NCI-H187 (cell line): ENCODE results near the gene CUX1.

Experiments
- DNase-seq, 2 experiments: peaks; one replicate each; lab custom pipeline; 2025; lab: John Stamatoyannopoulos, UW

The CUX1 gene

DNA sequence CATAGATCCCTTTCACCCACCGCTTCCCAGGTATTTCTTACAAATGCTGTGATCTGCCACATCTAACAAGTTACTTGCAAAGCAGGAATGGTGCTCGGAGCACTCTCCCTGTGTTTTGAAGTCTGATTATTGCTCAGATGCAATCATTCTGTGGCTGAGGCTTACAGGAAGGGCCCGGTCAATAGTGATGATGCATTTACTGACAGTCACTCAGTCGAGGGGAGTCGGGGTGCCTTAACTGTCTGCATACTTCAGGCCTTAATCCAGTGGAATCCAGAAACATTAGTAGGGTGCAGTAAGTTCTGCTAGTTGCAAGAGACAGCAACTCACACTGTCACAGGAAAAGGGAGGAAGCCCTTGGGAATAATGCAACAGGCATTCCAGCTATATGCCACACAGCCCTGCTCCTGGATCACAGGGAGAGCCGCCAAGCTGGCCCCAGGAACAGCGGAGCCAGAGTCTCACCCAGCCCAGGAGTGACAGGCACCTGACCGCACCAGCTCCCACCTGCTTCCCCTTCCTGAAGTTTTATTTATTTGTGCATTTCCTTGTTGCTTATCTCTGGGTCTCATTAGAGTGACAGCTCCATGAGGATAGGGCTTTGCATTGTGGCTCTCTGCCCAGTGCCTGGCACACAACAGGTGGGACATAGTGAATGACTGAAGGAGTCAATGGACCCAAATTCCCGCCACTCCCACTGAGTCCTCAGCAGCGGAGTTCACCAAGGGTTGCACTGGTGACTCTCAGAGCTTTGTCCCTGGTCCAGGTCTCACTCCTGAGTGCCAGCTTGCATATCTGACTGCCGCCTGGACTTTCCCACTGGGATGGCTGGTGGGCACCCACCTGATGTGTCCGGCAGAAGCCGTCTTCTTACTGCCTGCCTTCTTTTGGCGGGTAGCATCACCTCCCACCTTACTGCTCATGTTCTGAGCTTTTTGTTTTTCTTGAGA, 256.8 kb downstream of the CUX1 start:
- no peak for DNase-seq

DNA sequence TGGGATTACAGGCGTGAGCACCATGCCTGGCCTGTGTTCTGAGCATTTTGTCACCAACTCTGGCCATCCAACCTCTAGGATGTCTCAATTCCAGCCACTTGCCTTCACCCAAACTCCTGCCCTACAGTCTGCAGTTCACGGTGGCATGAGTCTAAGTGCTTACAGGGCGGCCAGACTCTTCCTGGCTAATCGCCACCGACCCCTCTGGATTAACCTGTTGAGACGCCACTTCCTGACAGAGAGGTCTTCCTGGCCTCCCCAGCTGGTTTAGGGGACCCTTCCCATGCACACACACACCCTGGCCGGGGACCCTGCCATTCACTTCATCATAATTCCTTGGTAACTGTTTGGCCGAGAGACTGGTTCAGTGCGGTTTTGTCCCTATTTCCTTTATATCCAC, 257.7 kb downstream of the CUX1 start:
- DNase-seq: no peak

DNA sequence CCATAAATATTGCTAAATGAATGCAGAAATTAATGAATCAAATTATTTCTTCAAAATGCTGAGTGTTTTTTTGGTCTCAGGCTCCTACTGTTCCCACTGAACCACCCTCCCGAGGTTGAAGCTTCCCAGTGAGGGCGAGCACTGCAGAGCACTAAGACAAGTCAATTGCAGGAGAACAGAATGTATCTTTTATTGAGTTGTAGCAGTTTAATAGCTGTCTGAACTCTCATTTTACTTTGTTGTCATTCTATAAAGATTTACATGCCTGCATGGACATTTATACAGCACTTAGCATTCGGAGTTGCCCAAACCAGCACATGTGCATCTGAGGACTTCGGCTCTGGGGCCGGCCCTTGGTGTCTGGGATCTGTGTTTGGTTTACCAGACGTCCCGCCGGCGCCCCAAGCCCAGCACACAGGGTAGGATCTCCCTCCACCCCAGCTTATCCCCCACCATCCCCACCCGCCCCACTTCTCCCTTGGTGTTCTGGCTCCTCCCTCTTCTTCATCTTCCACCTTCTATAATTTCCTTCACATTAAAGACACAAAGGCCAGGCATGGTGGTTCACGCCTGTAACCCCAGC, 258.2 kb downstream of the CUX1 start:
- DNase-seq: no peak

GRCh38 chr7:102077081-102077480, 259.7 kb downstream of the CUX1 start:
- no peak for DNase-seq

GRCh38 chr7:102079140-102080018, 262.0 kb downstream of the CUX1 start:
- no peak for DNase-seq

- no peak for DNase-seq
Measured at GRCh38 chr7:102080019-102080433, 262.6 kb downstream of the CUX1 start.

DNA sequence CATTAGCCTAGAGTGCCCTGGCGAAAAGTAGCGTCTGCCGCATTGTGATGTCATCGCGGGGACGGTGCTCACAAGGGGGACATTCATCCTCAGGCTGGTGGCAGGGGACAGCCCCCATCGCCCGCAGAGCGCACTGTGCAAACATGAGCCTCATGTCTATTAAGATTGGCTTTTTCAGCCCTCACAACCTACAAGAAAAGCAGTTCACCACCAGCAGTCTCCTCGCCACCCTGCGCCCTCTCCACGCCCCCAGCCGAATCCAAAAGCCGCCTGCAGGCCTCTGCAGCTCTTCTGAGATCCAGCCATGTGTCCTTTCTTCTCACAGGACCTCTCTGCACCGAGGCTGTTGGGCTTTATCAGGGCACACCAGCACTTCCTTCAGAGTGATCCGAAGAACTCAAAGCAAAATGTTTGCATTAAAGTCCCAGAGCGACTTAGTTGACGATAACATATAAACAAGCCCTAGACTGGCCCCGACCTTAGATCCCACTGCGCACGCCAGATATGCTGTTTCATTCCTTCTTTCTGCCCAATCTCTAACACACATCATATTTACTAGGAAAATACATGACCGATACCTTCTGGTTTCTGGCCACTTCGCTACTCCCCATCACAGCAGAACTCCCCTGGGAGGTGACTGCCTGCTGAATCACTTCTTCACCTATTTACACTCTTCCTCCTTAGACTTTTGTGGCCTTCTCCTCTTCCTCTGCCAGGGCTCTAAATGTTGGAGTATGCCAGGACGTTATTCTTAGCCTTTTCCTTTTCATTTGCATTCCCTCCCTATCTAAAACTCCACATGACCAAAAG, 263.2 kb downstream of the CUX1 start:
- no peak for DNase-seq

DNA sequence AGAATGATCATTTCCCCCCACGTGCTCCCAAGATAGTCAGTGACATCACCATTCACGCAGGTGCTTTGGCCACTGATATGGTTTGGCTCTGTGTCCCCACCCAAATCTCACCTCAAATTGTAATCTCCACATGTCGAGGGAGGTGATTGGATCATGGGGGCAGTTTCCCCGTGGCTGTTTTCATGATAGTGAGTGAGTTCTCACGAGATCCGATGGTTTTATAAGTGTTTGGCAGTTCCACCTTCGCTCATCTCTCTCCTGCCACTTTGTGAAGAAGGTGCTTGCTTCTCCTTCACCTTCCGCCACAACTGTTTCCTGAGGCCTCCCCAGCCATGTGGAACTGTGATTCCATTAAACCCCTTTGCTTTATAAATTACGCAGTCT, 263.8 kb downstream of the CUX1 start:
- DNase-seq: no peak

- no peak for DNase-seq
Measured at GRCh38 chr7:102082693-102083368, 265.4 kb downstream of the CUX1 start.

- DNase-seq: no peak
Measured at GRCh38 chr7:102085218-102085772, 267.9 kb downstream of the CUX1 start.

GRCh38 chr7:102089175-102090098, 272.0 kb downstream of the CUX1 start:
- no peak for DNase-seq

- DNase-seq: no peak
Measured at GRCh38 chr7:102093599-102094315, 276.3 kb downstream of the CUX1 start.

- no peak for DNase-seq
Measured at GRCh38 chr7:102094316-102094650, 276.9 kb downstream of the CUX1 start.

DNA sequence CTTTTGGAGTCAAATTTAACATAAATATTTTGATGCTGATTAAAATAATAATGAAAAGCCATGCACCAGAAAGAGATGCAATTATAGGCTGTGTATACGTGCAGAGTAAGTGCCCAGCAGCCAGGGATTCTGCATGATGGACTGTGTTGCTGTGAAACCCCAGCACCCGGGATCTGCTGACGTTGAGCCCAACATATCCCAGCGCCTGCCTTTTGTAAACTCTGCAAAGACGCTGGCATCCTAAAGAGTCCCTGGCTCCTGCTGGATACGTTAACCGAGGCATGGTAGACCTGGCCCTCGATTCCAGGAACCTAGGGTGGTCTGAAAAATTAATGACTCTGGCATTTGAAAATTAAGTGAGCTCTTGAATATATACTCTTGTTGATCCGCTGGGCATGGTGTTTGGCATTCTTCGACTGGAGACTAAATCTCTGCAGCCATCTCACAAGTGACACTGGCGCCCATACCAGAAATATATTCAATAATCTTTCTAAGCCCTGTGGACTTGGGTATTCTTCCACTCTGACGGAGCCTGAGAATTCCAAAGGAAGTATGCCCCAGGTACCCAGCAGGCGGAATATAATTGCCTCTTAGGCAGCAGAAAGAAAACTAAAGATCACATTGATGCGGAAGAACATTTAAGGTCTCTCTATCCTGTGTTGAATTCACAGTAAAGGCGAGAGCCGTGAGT, 278.0 kb downstream of the CUX1 start:
- no peak for DNase-seq

DNA sequence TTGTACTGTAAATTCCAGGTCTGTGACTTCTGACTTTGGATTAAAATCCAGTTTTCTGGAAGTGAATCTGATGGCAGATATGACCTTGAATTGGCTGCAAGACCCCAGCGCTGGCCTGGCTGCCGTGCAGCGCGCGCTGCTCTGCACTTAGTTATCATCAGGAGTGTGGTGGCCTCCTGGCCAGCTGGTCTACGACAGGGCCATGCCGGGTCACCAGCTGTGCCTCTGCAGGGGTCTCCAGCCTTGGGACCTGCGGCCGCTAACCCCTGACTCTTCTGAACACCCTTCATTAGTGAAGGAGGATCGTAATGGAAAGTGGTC, 278.5 kb downstream of the CUX1 start:
- no peak for DNase-seq

- no peak for DNase-seq
Measured at GRCh38 chr7:102096706-102097427, 279.4 kb downstream of the CUX1 start.

DNA sequence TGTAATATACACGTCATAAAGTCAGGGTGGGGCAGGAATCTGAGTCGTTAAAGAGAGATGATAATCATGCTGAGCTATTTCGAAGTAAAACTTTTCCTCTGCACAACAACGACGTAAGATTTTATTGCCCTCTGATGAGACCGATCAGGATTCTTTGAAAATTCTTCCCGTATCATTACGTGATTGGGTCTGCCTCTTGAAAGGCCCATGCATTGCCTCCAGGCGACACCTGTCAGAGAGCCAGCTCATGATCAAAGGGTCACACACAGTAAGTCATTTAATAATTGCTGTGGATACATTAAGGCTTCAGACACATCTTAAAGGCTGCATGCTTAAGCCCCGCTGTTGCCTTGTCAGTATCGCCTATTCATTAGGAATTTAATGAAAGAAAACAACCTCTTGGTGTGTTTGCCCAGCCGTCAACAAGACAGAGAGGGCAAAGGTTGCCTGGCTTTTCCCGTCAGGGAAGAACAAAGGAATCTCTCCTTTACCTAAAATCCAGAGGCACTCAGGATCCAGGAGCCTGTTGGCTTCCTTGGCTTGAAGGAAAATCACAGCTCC, 280.3 kb downstream of the CUX1 start:
- DNase-seq: no peak

- DNase-seq: no peak
Measured at GRCh38 chr7:102098986-102099385, 281.6 kb downstream of the CUX1 start.
